SK-MEL-5 (cell line): ENCODE data around the gene MINAR1. TPM values are rescaled to one million over a fixed set of nuclear protein-coding genes. Genes with fewer than 3 reads are reported as not detected.
A peak's percentile ranks its signal among the peaks of the same experiment; 100 is the strongest.
"Not testable (repeated sequence)": the region's sequence is repeated elsewhere in the genome, so short reads cannot be mapped to it uniquely, and the experiment has no call there.

Experiments
- DNase-seq: peaks from one replicate; pipeline ENCODE4 v3.0.0-alpha.2; 2016; ENCODE audit warnings: low read depth, low spot score
- in situ Hi-C: cut with HindIII; loops from 2 replicates; pipeline ENCODE4 v1.10.0; 2016; ENCODE audit warnings: low sequenced_read_pairs, high pct_unique_total_duplicates, low pct_unique_long_range_greater_than_20kb
- total RNA-seq: library from RNA; depleted of rRNA; stranded (reverse); fragments of >200 nt; shearing (Covaris generic); gene quantifications from 2 replicates; pipeline ENCODE4 v1.2.3, GENCODE V29; 2014

Gene MINAR1
- total RNA-seq, 1 experiment from 2014 or later = 2.5 TPM

DNA sequence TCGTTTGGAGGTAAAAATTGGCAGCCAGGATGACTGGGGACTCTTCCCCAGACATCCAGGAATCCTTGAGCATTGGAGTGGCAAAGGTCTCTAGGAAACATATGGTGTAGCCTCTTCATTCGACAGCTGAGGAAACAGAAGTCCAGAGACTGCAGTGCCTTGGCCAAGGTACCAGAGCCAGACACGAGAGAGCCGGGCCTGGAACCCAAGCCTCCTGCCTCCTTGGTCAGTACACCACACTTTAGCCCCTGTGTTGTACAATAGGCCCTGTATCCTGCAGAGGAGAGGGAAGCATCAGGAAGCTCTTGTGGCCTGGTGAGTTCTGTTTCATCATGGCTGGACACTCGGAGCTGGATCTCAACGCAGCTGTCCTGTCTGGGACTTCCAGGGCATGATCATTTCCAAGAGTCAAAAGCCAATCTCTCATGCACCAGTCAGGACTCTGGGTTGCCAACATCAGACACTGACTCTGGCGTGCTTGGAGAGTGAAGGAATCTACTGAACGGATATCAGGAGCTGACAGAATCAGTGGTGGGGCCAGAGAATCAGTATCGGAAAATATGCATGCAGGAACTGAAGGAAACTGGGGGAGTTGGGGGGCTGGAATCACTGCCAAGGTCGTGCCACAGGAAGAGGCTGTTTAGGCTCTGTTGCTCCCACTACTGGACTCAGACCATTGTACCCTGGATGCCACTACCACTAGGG is 6.4 kb upstream of the MINAR1 start:
- no peak for DNase-seq
- in situ Hi-C loops = no loop called here

- in situ Hi-C loops, DNase-seq: not testable (repeated sequence)
Measured at GRCh38 chr15:79426899-79427298, 5.2 kb upstream of the MINAR1 start.

GRCh38 chr15:79427781-79428598 is 4.1 kb upstream of the MINAR1 start:
- in situ Hi-C loops = no loop called here
- no peak for DNase-seq

GRCh38 chr15:79430901-79431635 is 1.1 kb upstream of the MINAR1 start:
- in situ Hi-C loops = no loop called here
- no peak for DNase-seq

DNA sequence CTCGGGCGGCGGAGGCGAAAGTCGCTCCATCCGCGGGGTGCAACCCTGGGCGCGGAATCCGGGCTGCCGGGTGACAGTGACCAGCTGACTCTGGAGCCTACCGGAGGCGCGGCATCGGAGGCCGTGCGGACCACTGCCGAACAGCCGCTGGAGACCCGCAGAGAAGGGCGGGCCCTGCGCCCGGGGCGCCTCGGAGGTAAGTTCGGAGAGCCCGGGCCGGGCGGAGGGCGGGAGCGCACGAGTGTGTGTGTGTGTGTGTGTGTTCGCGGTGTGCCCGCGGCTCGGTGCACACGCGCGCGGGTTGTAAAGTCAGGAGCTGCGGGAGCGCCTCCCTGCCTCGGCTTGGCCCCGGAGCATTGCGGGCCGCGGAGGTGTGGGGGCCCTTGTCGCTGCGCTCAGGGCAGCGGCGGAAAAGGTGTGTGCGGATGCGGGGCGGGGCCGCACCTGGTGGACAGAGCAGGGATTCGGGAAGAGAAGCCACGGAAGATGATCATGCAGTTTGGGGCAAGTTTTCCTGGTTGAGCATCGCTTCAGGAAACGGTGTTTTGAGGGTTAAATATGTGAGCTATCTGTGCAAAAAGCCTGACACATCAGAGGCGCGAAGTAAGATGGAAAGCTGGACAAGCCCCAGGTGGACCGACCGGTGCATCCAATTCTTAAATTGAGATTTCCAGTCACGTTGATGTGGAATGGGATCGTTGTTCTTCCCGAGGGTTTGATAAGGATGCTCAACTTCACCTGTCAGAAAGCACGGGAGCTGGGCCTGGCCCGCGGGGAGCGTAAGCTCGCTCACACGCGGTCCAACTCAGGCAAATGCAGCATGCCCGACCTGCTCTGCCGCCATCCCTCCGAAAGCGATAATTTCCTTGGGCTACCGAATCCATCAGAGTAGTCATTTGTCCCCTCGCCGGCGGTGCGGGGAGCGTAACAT is 474 bp downstream of the MINAR1 start:
- DNase-seq = no peak
- in situ Hi-C loops = no loop called here

DNA sequence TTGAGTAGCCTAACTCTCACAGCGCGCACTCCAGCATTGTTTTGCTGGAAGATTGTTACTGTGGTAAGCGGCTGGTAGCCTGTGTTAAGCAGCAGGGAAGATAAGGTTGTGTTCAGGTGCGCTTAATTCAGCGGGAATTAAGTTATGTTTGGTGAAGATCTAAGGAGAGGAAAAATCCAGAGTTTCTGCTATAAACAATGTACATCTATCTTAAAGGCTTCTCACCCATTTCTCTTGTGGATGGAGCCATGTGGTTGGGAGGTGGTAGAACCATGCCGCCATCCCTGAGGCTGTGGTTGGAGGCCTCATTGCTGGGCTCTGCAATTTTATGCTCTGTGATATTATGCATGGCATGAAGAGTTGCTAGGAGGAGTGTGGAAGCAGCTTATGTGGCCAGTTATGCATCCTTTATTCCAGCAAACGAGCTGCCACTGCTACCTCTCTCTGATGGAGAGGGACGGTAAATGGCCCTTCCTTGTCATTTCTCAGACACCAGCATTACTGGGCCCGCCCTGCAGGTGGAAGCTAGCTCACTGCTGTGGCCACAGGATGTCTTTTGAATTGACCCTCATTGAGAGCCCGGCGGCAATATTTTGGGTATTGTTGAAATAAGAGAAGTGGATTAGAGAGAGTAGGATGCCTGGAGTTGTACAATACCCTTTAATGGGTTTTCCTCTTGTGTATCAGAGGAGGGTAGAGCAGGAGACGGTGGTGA is 1.3 kb downstream of the MINAR1 start:
- in situ Hi-C loops = no loop called here
- DNase-seq = no peak

- no peak for DNase-seq
- in situ Hi-C loops = no loop called here
Measured at GRCh38 chr15:79434361-79434760, 2.2 kb downstream of the MINAR1 start.

- in situ Hi-C loops = no loop called here
- DNase-seq = peak; percentile 89
Measured at GRCh38 chr15:79436037-79436780, 4.1 kb downstream of the MINAR1 start.

DNA sequence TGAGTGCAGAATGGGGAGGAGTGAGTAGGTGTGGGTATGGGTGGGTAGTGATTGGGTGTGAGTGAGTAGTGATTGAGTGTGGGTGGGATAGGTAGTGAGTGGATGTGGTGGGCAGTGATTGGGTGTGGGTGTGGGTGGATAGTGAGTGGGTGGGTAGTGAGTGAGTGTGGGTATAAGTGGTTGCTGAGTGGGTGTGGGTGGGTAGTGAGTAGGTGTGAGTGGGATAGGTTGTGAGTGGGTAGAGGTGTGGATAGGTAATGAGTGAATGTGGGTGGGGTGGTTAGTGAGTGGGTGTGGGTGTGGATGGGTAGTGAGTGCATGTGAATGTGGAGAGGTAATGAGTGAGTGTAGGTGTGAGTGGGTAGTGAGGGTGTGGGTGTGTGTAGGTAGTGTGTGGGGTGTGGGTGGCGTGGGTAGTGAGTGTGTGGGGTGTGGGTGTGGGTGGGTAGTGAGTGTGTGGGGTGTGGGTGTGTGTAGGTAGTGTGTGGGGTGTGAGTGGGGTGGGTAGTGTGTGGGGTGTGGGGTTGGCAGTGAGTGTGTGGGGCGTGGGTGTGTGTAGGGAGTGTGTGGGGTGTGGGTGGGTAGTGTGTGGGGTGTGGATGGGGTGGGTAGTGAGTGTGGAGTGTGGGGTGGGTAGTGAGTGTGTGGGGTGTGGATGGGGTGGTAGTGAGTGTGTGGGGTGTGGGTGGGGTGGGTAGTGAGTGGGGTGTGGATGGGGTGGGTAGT is 5.3 kb downstream of the MINAR1 start:
- in situ Hi-C loops = no loop called here
- DNase-seq = no peak

GRCh38 chr15:79439236-79439635 is 7.1 kb downstream of the MINAR1 start:
- DNase-seq = no peak
- in situ Hi-C loops = no loop called here

GRCh38 chr15:79440355-79440908 is 8.3 kb downstream of the MINAR1 start:
- DNase-seq = no peak
- in situ Hi-C loops = no loop called here

GRCh38 chr15:79442911-79443310 is 10.8 kb downstream of the MINAR1 start:
- in situ Hi-C loops = no loop called here
- no peak for DNase-seq

GRCh38 chr15:79447060-79447459 is 14.9 kb downstream of the MINAR1 start:
- in situ Hi-C loops = no loop called here
- DNase-seq = no peak

GRCh38 chr15:79450648-79451047 is 18.5 kb downstream of the MINAR1 start:
- in situ Hi-C loops = no loop called here
- peak; percentile 53 for DNase-seq

DNA sequence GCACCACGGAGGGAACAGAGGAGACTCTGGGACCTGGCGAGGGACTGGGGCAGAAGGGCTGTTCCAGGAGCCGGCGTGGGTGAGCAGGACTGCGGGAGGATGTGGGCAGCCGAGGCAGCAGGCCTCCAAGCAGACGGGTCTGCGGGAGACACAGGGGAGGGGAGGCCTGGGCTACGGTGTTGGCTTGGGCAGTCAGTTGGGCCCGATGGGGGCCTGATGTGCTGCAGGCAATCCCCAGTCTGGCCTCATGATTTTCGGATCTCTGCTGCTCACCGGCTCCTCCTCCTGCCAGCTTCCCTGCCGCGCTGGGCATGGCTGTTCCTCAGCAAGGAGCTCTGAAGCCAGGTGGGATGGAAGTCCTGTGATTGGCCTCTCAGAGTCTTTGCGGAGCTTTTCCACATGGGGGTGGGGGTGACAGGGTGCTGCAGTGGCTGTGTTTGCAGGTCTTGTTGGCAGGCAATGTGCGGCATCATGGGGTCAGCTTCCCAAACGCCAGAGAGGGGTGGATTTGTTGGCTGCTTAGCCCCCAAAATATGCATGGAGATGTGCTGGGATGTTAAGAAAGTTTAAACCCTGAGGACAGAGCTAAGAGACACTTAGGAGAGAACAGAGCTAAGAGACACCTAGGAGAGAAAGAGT is 19.3 kb downstream of the MINAR1 start:
- DNase-seq = no peak
- in situ Hi-C loops = no loop called here
